Activated CD4-positive, alpha-beta T cell treated with anti-CD3 and anti-CD28 coated beads, Interleukin-2, amount 10 ng/mL, durations not matched to agents 24 days and 14 days (primary cell): Measurements from ENCODE around the gene PRKCE. TPM values are rescaled to one million over a fixed set of nuclear protein-coding genes. Genes with fewer than 3 reads are reported as not detected.

ENCODE experiments used
- DNase-seq: peaks from one replicate; pipeline ENCODE4 v3.0.0; 2022
- H3K27ac Mint-ChIP-seq: one replicate; pipeline ENCODE4 v1.8.0; 2022; ENCODE audit warnings: mild to moderate bottlenecking, mixed read lengths
- H3K27me3 Mint-ChIP-seq: one replicate; pipeline ENCODE4 v1.8.0; 2022; ENCODE audit warnings: mixed read lengths
- H3K36me3 Mint-ChIP-seq: one replicate; pipeline ENCODE4 v1.8.0; 2022; ENCODE audit warnings: low read depth, mild to moderate bottlenecking, mixed read lengths
- H3K4me1 Mint-ChIP-seq: one replicate; pipeline ENCODE4 v1.8.0; 2021; ENCODE audit warnings: mixed read lengths
- H3K4me3 Mint-ChIP-seq: one replicate; pipeline ENCODE4 v1.8.0; 2022; ENCODE audit warnings: mild to moderate bottlenecking, moderate library complexity, mixed read lengths
- H3K9me3 Mint-ChIP-seq: one replicate; pipeline ENCODE4 v1.8.0; 2021; ENCODE audit warnings: mixed read lengths
- intact Hi-C: fragments of 100-400 bp; cut with micrococcal nuclease; formaldehyde crosslinking; loops from one replicate; pipeline ENCODE4 v1.15.1; 2023
- total RNA-seq: library from RNA; stranded (reverse); gene quantifications from 2 replicates; pipeline ENCODE4 v1.2.3, GENCODE V29; 2022

PRKCE gene
- total RNA-seq, 1 donor from 2014 or later, result 13.5 TPM

- no peak for DNase-seq
- H3K9me3 Mint-ChIP-seq, result no peaks in the 10 kb centered on the region
- H3K27ac Mint-ChIP-seq, result no peak overlapping the region
- intact Hi-C loops, result no loop called here
- H3K27me3 Mint-ChIP-seq, result no peaks in the 10 kb centered on the region
- H3K36me3 Mint-ChIP-seq, result no peaks in the 10 kb centered on the region
- no peak overlapping the region for H3K4me3 Mint-ChIP-seq
- H3K4me1 Mint-ChIP-seq, result no peaks in the 10 kb centered on the region
Observed at GRCh38 chr2:45813003-45813941, 161.8 kb downstream of the PRKCE start.

GRCh38 chr2:45814488-45814887 lies 163.0 kb downstream of the PRKCE start:
- Mint-ChIP-seq H3K4me1 (peaks cover 2% of the 10 kb centered on the region), H3K27me3 (no peaks in the 10 kb centered on the region), H3K9me3 (no peaks in the 10 kb centered on the region), H3K4me3 (no peak overlapping the region), H3K27ac (no peak overlapping the region), H3K36me3 (no peaks in the 10 kb centered on the region)
- intact Hi-C loops, result no loop called here
- no peak for DNase-seq

- no peak overlapping the region for H3K4me3 Mint-ChIP-seq
- no peaks in the 10 kb centered on the region for H3K9me3 Mint-ChIP-seq
Observed at GRCh38 chr2:45814951-45815621, 163.6 kb downstream of the PRKCE start.

GRCh38 chr2:45816272-45816671 lies 164.8 kb downstream of the PRKCE start:
- intact Hi-C loops, result no loop called here
- Mint-ChIP-seq H3K4me1 (peaks cover 9% of the 10 kb centered on the region), H3K27ac (no peak overlapping the region), H3K4me3 (no peak overlapping the region), H3K27me3 (no peaks in the 10 kb centered on the region), H3K36me3 (no peaks in the 10 kb centered on the region), H3K9me3 (no peaks in the 10 kb centered on the region)
- DNase-seq, result no peak

More at GRCh38 chr2:45814951-45815621, 163.6 kb downstream of the PRKCE start:
- no peak for DNase-seq
- intact Hi-C loops, result no loop called here
- no peaks in the 10 kb centered on the region for H3K27me3 Mint-ChIP-seq
- no peaks in the 10 kb centered on the region for H3K36me3 Mint-ChIP-seq
- peaks cover 6% of the 10 kb centered on the region for H3K4me1 Mint-ChIP-seq
- no peak overlapping the region for H3K27ac Mint-ChIP-seq

- intact Hi-C loops, result no loop called here
Observed at GRCh38 chr2:45818591-45818990, 167.1 kb downstream of the PRKCE start.

GRCh38 chr2:45820048-45820447 lies 168.6 kb downstream of the PRKCE start:
- H3K4me3 Mint-ChIP-seq, result no peak overlapping the region
- H3K36me3 Mint-ChIP-seq, result no peaks in the 10 kb centered on the region
- no peak for DNase-seq
- intact Hi-C loops, result no loop called here
- H3K9me3 Mint-ChIP-seq, result no peaks in the 10 kb centered on the region
- peaks cover 13% of the 10 kb centered on the region for H3K4me1 Mint-ChIP-seq
- H3K27ac Mint-ChIP-seq, result peak overlapping the region; percentile 12
- no peaks in the 10 kb centered on the region for H3K27me3 Mint-ChIP-seq

More at GRCh38 chr2:45818591-45818990, 167.1 kb downstream of the PRKCE start:
- peaks cover 9% of the 10 kb centered on the region for H3K4me1 Mint-ChIP-seq
- no peak overlapping the region for H3K4me3 Mint-ChIP-seq
- H3K27me3 Mint-ChIP-seq, result no peaks in the 10 kb centered on the region
- H3K9me3 Mint-ChIP-seq, result no peaks in the 10 kb centered on the region
- H3K27ac Mint-ChIP-seq, result no peak overlapping the region
- no peaks in the 10 kb centered on the region for H3K36me3 Mint-ChIP-seq
- DNase-seq, result no peak

- no peak for DNase-seq
- Mint-ChIP-seq H3K4me1 (peaks cover 17% of the 10 kb centered on the region), H3K4me3 (no peak overlapping the region), H3K9me3 (no peaks in the 10 kb centered on the region), H3K27me3 (no peaks in the 10 kb centered on the region), H3K27ac (no peak overlapping the region), H3K36me3 (no peaks in the 10 kb centered on the region)
- intact Hi-C loops, result no loop called here
Observed at GRCh38 chr2:45821558-45822271, 170.2 kb downstream of the PRKCE start.

GRCh38 chr2:45822272-45822630 lies 170.8 kb downstream of the PRKCE start:
- H3K27me3 Mint-ChIP-seq, result no peaks in the 10 kb centered on the region
- no peaks in the 10 kb centered on the region for H3K36me3 Mint-ChIP-seq
- H3K4me3 Mint-ChIP-seq, result no peak overlapping the region
- H3K9me3 Mint-ChIP-seq, result no peaks in the 10 kb centered on the region
- peaks cover 19% of the 10 kb centered on the region for H3K4me1 Mint-ChIP-seq
- intact Hi-C loops, result no loop called here
- DNase-seq, result no peak
- H3K27ac Mint-ChIP-seq, result no peak overlapping the region

- Mint-ChIP-seq H3K9me3 (no peaks in the 10 kb centered on the region), H3K27ac (no peak overlapping the region), H3K4me3 (no peak overlapping the region), H3K4me1 (peaks cover 18% of the 10 kb centered on the region), H3K36me3 (no peaks in the 10 kb centered on the region), H3K27me3 (no peaks in the 10 kb centered on the region)
- DNase-seq, result no peak
- intact Hi-C loops, result no loop called here
Observed at GRCh38 chr2:45823723-45824206, 172.3 kb downstream of the PRKCE start.

- peaks cover 13% of the 10 kb centered on the region for H3K4me1 Mint-ChIP-seq
- intact Hi-C loops, result no loop called here
- no peak overlapping the region for H3K27ac Mint-ChIP-seq
- H3K36me3 Mint-ChIP-seq, result peaks cover 1% of the 10 kb centered on the region
- no peak overlapping the region for H3K4me3 Mint-ChIP-seq
- no peak for DNase-seq
- no peaks in the 10 kb centered on the region for H3K9me3 Mint-ChIP-seq
- H3K27me3 Mint-ChIP-seq, result no peaks in the 10 kb centered on the region
Observed at GRCh38 chr2:45825001-45825651, 173.7 kb downstream of the PRKCE start.

- Mint-ChIP-seq H3K4me1 (peaks cover 10% of the 10 kb centered on the region), H3K27ac (no peak overlapping the region), H3K9me3 (peaks cover 12% of the 10 kb centered on the region), H3K36me3 (peaks cover 11% of the 10 kb centered on the region), H3K4me3 (no peak overlapping the region), H3K27me3 (no peaks in the 10 kb centered on the region)
- intact Hi-C loops, result no loop called here
- no peak for DNase-seq
Observed at GRCh38 chr2:45826460-45826859, 175.0 kb downstream of the PRKCE start.

GRCh38 chr2:45826884-45827635 lies 175.6 kb downstream of the PRKCE start:
- peaks cover 11% of the 10 kb centered on the region for H3K36me3 Mint-ChIP-seq
- intact Hi-C loops, result no loop called here
- no peaks in the 10 kb centered on the region for H3K27me3 Mint-ChIP-seq
- no peak overlapping the region for H3K27ac Mint-ChIP-seq
- no peak overlapping the region for H3K4me3 Mint-ChIP-seq
- peaks cover 13% of the 10 kb centered on the region for H3K9me3 Mint-ChIP-seq
- no peak for DNase-seq
- peaks cover 10% of the 10 kb centered on the region for H3K4me1 Mint-ChIP-seq

- H3K27ac Mint-ChIP-seq, result no peak overlapping the region
- H3K4me1 Mint-ChIP-seq, result peaks cover 8% of the 10 kb centered on the region
- H3K4me3 Mint-ChIP-seq, result no peak overlapping the region
- peaks cover 13% of the 10 kb centered on the region for H3K9me3 Mint-ChIP-seq
- H3K36me3 Mint-ChIP-seq, result peaks cover 11% of the 10 kb centered on the region
- H3K27me3 Mint-ChIP-seq, result no peaks in the 10 kb centered on the region
- intact Hi-C loops, result no loop called here
- DNase-seq, result no peak
Observed at GRCh38 chr2:45830322-45830721, 178.8 kb downstream of the PRKCE start.
